Uterus (tissue), 2 donors: Measurements from ENCODE around the gene TPRG1.

Experiments
- CTCF ChIP-seq, 4 experiments: fragments of 200-600 bp in 2 of 4; fragments of 450-650 bp in 2 of 4; sonication (generic) in 2 of 4; IDR thresholded peaks; one replicate each; pipeline ENCODE4 v1.5.1; 2016 to 2019; ENCODE audit warnings: antibody characterized with exemption in 4 of 4, mild to moderate bottlenecking in 2 of 4, moderate library complexity in 1 of 4
- POLR2A ChIP-seq, 2 donors: fragments of 450-650 bp; IDR thresholded peaks; one replicate each; pipeline ENCODE4 v1.6.1; 2016; ENCODE audit warnings: antibody characterized with exemption in 2 of 2, mild to moderate bottlenecking in 1 of 2, moderate library complexity in 1 of 2

- no peak for TF ChIP-seq CTCF (IDR thresholded peaks at IDR 0.05)
- TF ChIP-seq POLR2A (IDR thresholded peaks at IDR 0.05) = no peak
Measured at GRCh38 chr3:189214651-189215050, 42.9 kb downstream of the TPRG1 start.
